Activated CD8-positive, alpha-beta memory T cell treated with anti-CD3 and anti-CD28 coated beads for 36 hours (primary cell): Measurements from ENCODE around the gene PALD1. TPM values are rescaled to one million over a fixed set of nuclear protein-coding genes. Genes with fewer than 3 reads are reported as not detected.
"Not testable (repeated sequence)": the region's sequence is repeated elsewhere in the genome, so short reads cannot be mapped to it uniquely, and the experiment has no call there.

Experiments
- CTCF ChIA-PET: fragments of 350-600 bp; sonication (Branson Sonifier 250); formaldehyde crosslinking; loops from one replicate; lab custom pipeline; 2021; ENCODE audit warnings: antibody characterized with exemption; lab: Charles Lee
- POLR2A ChIA-PET: fragments of 350-600 bp; sonication (Branson Sonifier 250); formaldehyde crosslinking; loops from one replicate; lab custom pipeline; 2021; ENCODE audit warnings: antibody characterized with exemption; lab: Charles Lee
- total RNA-seq, 2 experiments: library from RNA; stranded (reverse); gene quantifications; one replicate each; pipeline ENCODE4 v1.2.3, GENCODE V29; 2021

Gene PALD1
- total RNA-seq, 2 experiments from 2014 or later: 0.46 to 0.55 TPM

DNA sequence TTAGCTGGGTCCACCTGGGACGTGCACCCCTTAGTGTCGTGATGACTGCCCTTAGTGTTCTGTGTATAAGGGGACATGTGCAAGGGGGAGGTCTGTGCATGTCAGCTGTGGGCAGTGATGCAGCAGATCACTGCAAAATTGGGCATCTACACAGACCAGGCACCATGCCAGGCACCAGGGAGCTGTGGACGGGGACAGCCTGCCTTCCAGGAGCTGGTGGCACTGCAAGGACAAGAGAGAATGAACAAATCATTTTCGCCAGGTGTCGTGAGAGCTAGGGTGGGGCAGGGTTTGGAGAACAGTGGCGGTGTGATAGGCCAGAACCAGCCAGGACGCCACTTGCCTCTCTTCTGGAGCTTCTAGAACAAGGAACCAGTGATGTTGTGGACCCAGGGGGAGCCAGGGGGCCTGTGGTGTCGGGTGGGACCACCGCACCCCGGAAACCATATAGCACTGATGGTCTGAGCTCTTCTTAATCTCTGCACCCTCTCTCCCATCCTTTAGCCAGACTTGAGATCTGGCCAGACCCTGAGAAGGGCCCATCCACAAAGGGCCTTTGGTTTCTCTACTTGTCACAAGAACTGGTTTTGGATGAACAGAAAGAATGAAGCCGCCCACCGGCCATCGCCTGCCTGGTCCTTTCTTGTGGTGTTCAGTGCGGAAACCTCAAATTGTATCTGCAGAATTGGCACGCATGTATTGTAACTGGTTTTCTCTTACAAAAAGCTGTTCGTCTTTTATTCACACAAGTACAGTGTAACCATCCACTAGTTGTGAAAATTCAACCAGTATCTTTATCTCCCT, 93.3 kb downstream of the PALD1 start:
- ChIA-PET CTCF (no interaction called here), POLR2A (no interaction called here)

DNA sequence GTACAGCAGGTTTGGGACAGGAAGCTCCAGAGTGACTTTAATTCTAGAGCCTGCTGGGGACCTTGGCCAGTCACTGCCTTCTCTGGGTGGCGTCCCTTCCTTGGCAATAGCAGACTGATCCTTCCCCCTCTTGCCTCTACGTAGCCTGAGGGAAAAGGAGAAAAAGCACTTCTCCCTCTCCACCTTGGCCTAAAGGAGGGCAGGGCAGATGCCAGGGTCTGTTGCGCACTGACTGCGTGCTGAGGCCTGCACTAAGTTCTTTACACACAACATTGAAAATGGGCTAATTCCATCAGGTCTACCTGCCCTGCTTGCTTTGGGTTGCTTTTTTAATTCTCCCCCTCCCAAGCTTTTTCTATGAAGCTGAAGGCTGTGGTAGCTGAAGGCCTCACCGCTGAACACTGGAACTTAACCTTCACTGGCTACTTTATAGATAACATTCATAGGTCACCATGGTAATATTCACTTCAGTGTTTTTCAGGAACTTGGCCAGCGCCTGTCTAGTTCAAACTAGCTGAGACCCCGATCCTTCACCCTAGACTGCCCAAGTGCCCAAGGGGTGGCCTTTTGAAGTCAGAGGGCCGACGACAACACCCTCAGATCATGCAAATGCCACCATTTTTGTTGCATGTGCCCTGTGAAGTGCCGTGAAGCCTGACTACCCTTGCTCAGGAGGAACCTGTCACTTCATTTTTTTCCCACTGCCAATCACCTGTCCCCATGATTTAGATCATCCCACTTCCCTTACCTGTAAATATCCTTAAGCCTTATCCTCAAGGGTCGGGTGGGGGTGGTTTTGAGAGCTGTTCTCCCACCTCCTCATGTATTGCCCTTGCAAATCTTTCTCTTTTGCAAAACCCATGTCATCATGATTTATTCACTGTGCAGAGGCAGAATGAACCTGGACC, 95.3 kb downstream of the PALD1 start:
- CTCF ChIA-PET: interaction anchor here (7.4 kb wide), 1 partner anchor 14 kb away, joined by 41 read pairs; no protein-coding TSS in a partner anchor
- POLR2A ChIA-PET: interaction anchor here (0.6 kb wide), 1 partner anchor 1566 kb away, joined by 4 read pairs; no protein-coding TSS in a partner anchor

DNA sequence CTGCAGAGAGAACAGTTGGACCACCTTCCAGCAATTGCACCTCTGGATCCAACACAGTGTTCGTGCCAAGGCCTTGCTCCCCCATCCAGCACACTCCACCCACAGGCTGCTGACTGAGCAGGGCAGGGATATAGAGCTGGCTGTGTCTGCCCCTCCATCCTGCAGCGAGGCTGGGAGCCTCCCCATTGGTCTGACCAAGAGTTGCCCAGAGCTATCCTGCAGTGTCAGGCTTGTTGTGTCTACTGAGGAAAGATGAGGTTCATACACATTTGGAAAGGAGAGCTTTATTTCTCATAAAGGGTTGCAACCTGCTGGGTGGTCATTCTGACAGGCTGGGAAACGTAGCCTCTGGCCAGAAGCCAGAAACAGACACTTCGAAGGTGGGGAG, 96.9 kb downstream of the PALD1 start:
- CTCF ChIA-PET: interaction anchor here (0.8 to 7.4 kb wide), 5 partner anchors 9 to 25 kb away, joined by 3 to 41 read pairs (median 6); no protein-coding TSS in a partner anchor

DNA sequence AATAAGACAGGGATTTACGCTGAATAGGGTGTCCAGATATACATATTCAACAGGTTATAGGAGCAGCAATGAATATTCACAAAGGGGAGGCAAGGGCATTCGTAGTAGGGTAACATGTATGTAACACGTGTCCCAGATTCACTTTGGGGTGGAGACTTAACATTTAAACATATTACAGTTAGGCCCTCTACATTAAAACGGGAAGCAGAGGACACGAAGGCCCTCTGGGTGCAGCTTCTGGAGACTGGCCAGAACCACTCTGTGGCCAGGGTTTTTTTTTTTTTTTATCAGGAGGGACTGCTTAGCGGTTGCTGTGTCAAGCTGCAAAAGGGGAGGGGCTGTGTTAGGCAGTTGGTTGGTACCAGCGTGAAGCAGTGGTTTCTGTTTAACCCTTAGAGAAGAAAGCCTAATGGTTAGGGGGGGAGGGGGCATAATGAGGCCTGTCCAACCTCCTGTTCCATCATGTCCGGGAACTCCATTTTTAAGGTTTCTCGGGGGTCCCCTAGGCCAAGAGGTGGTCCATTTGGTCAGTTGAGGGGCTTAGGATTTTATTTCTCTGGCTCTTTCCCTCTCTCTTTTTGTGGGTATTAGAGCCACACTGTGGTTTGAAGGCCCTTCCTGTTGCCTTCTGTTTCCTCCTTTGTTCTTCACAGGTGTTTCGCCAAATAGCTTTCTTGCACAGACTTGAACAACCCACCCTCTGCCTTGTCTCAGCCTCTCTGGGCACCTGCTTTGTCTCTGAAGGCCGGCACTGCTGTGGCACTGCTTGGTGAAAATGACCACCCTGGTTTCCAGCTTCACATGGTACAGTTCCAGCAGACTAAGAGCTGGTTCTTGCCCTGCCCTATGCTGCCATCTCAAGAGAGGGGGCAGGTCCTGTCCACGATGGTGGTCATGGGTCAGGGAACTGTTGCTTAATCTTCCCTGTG, 97.6 kb downstream of the PALD1 start:
- POLR2A ChIA-PET: interaction anchor here (0.7 to 1.3 kb wide), 4 partner anchors 11 to 42 kb away, joined by 3 to 8 read pairs (median 6); partner anchors contain the start of gene PRF1
- CTCF ChIA-PET: interaction anchor here (0.8 to 7.4 kb wide), 5 partner anchors 9 to 25 kb away, joined by 3 to 41 read pairs (median 6); no protein-coding TSS in a partner anchor

More for the DNA sequence above, 96.9 kb downstream of the PALD1 start:
- POLR2A ChIA-PET: interaction anchor here (1.3 kb wide), 1 partner anchor 15 kb away, joined by 6 read pairs; no protein-coding TSS in a partner anchor

DNA sequence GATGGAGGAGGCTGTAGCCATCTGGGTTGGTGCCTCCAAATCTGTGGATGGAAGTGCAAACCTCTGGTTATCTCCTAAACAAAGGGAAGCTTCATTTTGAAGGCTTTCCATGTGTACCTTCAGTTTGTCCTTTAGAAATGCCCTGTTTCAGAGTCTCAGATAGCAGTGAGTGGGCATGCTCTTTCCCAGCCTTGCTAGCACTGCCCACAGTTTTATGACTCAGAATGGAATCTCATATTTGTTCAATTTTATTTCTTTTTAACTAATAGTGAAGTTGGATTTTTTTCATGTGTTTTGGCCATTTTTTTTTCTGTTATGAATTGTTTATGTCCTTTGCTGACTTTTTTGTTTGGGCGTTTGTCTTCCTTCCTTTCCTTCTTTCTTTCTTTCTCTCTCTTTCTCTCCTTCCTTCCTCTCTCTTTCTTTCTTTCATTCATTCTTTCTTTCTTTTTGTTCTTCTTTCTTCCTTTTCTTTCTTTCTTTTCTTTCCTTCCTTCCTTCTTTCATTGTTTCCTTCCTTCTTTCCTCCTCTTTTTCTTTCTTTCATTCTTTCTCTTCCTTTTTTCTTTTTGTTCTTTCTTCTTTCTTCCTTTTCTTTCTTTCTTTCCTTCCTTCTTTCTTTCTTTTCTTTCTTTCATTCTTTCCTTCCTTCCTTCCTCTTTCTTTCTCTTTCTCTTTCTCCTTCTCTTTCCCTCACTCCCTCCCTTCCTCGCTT, 98.4 kb downstream of the PALD1 start:
- CTCF ChIA-PET: interaction anchor here (1.7 to 7.4 kb wide), 3 partner anchors 10 to 26 kb away, joined by 6 to 41 read pairs (median 7); no protein-coding TSS in a partner anchor
- POLR2A ChIA-PET: interaction anchor here (0.6 to 1.3 kb wide), 5 partner anchors 12 to 1512 kb away, joined by 3 to 8 read pairs (median 6); partner anchors contain the start of genes PRF1 and SPOCK2

DNA sequence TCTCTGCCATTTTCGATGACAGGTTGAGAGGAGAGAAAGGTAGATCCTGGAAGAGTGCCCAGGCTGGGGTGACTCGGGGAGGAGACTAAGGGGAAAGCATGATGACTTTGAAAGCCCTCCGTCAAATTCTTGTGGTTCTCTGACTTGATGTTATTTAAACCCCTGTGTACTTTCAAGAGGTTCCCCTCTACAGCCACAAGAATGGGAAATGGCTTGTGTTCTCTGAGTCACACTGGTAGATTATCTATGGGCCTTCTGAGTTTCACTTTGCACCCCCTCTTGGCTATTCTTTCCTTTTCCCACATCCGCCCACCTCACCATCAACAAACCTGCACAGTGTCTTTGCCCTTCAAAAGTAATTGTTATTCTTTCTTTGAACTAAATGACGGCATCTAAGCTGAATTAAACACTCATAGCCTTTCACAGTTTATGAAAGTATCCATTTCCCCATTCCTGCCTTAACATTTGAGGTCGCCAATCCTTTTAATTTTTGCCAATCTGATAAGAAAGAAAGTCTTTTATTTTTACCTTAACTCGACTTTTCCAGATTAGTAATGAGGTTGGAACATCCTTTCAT, 99.9 kb downstream of the PALD1 start:
- ChIA-PET CTCF (interaction anchor here (0.8 to 7.4 kb wide), 3 partner anchors 10 to 27 kb away, joined by 3 to 41 read pairs (median 5); no protein-coding TSS in a partner anchor), POLR2A (interaction anchor here (0.5 kb wide), 1 partner anchor 412 kb away, joined by 6 read pairs; no protein-coding TSS in a partner anchor)

DNA sequence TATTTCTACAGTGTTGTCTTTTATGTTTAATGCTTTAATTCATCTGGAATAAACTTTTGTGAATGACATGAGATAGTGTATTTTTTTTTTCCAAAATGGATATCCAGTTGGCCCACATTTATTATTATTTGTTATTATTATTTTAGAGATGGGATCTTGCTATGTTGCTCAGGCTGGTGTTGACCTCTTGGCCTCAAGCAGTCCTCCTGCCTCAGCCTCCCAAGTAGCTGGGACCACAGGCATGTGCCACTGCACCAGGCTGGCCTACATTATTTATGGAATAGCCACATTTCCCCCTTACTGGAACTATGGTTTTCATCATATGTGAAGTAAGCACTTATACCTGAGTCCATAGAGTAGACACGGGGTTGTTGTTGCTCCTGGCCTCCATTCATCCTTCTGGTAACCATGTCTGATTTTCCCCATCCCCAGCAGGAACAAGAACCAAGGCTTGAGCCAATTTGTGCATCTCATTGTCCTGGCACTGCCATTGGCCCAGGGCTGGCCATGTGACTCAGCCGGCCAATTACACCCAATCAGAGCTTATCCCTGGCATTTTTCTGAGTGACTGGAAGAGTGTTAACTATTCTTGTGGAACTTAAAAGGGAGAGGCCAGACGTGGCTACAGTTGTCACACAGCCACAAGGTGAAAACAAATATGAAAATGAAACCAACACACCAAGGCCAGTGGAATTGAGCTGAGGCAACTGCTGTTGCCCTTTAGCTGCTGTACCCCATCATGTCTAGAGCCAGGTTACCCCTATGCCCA, 100.9 kb downstream of the PALD1 start:
- ChIA-PET CTCF (interaction anchor here (0.6 to 7.4 kb wide), 3 partner anchors 19 to 33 kb away, joined by 3 to 41 read pairs (median 4); no protein-coding TSS in a partner anchor), POLR2A (interaction anchor here (0.6 kb wide), 1 partner anchor 18 kb away, joined by 3 read pairs; no protein-coding TSS in a partner anchor)

DNA sequence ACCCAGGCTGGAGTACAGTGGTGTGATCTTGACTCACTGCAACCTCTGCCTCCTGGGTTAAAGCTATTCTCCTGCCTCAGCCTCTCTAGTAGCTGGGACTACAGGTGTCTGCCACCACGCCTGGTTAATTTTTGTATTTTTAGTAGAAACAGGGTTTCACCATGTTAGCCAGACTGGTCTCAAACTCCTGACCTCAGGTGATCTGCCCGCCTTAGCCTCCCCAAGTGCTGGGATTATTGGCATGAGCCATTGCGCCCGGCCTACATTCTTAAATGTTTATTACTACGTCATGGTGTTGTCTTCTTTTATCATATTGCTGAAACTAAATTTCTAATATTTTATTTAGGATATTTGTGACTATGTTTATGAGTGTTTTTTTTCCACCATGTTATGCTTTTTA, 102.6 kb downstream of the PALD1 start:
- CTCF ChIA-PET: interaction anchor here (0.7 kb wide), 1 partner anchor 1191 kb away, joined by 3 read pairs; no protein-coding TSS in a partner anchor
- POLR2A ChIA-PET: not testable (repeated sequence)

DNA sequence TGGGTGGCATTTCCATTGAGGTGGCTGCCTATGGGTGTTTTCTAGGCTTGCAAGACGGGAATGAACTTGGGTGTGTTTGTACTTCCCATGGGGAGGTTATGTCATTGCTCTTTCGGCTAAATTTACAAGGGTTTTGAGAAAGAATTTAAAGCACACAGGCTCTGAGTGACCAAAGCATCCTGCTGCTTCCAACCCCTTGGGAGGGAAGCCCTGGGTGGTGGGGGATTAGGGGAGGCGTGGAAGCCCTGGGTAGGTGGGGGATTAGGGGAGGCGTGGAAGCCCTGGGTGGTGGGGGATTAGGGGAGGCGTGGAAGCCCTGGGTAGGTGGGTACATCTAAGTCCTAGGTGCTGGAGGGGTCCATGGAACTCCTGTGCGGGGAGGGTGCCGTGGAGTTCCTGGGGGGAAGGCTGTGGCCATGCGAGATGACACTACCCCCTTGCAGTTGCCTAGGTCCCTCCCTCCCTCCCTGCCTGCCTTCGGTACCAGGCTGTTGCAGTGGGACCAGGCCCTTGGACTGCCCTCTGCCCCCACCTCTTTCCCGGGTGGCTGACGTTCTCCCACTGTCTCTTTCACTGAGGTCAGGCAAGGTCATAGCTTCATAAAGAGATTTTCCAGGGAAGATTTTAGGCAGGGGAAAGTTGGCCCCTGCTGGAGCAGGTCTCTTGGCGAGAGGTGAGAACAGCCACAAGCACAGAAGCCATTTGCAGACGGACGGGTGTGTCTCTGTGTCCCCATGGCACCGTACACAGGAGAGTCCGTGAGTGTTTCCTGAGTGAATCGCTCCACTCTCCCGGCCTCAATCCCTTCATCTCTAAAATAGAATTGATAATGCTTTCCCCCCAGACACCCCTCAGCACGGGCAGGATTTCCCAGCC, 104.5 kb downstream of the PALD1 start:
- CTCF ChIA-PET: interaction anchor here (0.6 to 1.1 kb wide), 2 partner anchors 15 to 75 kb away, joined by 3 to 7 read pairs; no protein-coding TSS in a partner anchor
- POLR2A ChIA-PET: no interaction called here

DNA sequence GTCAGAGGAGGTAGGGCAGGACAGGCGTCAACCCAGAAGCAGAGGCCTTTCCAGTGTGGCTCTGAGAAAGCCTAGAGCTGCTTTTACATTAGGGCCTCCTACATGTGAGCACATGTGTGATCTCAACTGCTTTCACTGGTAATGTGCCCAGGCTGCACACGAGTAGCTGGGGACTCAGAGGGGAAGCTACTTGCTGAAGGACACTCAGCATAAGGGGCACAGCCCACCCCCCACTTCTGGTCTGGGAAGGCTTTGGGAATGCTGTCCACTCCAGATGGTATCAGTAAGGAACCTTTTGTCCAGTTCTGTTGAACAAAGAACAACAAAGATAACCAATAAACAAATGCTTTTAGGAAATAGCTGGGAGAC, 105.1 kb downstream of the PALD1 start:
- CTCF ChIA-PET: interaction anchor here (0.6 kb wide), 1 partner anchor 74 kb away, joined by 7 read pairs; no protein-coding TSS in a partner anchor
- POLR2A ChIA-PET: no interaction called here

DNA sequence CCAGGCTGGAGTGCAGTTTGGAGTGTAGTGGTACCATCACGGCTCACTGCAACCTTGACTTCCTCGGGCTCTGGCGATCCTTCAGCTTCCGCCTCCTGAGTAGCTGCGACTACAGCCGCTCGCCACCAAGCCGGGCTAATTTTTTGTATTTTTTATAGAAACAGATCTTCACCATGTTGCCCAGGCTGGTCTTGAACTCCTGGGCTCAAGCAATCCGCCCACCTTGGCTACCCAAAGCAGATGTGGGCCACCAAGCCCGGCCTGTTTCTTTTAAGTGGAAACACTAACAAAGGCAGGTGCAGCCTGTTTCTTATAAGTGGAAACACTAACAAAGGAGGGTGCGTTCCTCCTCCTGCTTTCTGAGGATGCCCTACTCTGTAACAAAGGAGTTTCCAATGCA, 105.8 kb downstream of the PALD1 start:
- POLR2A ChIA-PET: no interaction called here
- CTCF ChIA-PET: no interaction called here

DNA sequence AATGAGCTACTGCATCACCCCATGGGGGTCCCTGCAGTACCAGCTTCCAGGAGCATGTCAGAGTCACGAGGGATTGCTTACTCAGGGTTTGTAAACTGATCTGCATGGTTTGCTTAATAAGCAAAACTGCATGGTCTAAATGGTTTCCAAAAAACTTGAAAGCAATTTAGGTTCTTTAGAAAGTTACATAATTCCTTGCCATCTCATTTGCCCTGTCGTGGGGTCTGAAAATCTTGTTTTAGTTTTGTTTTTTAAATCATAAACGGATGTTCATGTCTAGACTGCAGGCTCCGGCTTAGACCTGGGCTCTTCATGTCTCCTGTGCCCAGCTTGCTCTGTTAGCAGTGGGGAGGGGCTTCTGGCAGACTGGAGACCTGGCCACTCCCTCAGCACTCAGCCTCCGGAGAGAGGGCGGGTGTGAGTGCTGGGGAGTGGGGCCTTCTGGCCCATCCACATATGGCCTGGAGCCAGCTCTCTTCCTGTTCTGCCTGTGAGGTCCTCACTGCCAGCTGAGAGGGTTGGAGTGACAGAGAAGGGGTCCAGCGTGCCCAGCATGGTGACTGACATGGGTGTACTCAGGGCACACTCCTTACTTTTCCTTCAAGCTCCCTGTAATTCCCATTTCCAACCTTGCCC, 106.5 kb downstream of the PALD1 start:
- CTCF ChIA-PET: no interaction called here
- POLR2A ChIA-PET: no interaction called here

DNA sequence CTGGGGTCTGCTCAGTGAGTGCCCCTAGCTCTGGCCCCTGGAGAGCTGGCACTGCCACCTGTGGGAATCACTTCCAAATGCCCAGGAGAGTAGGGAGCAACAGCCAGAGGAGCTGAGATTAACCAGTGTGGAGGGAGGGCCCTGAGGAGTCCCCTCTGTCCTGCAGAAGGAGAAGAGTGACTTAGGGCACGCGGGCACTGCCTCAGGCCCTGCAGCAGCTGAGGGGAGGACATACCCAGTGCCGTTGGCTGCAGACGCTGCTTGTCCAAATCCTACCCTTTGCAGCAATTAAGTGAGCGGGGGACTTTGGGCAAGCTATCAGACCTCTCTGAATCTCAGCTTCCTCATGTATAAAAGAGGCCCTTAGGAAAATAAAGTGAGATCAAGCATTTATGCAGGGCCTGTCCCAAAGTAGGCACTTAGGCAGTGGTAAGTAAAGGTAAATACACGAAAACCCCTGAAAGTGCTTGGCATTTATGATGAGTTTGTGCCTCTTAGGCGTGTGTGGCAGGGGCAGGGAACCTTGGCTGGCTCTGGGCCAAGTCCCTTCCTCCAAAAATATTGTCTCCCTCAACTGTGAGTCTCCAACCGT, 107.1 kb downstream of the PALD1 start:
- ChIA-PET CTCF (interaction anchor here (1.6 kb wide), 1 partner anchor 26 kb away, joined by 4 read pairs; no protein-coding TSS in a partner anchor), POLR2A (no interaction called here)

DNA sequence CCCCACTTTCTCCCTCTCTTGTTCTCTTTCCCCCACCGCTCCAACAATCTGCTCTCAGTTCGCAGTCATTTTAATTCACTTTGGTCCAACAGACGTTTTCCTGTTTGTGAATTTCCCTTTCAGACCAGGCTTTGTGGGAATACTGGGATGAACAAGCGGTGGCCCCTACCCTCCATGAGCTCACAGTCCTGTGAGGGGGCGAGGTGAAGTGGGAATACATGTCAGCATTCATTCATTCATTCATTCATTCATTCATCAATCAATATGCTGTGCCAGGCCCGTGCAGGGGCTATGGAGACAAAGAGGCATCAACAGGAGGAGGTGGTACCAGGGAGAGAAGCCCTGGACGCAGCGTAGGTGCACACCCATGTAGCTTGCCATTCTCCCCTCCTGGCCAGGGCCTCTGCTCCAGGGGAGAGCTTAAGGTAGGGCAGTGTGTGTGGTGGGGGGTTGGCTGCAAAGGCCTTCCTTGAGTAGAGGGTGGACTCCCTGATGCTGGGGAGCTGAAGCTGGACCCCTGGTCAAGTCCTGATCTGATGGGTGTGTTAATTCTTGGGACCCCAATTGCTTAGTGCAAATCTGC, 107.9 kb downstream of the PALD1 start:
- CTCF ChIA-PET: interaction anchor here (1.5 to 1.6 kb wide), 2 partner anchors 11 to 27 kb away, joined by 4 to 6 read pairs; no protein-coding TSS in a partner anchor
- POLR2A ChIA-PET: interaction anchor here (0.7 kb wide), 1 partner anchor 15 kb away, joined by 3 read pairs; no protein-coding TSS in a partner anchor
